Stomach (tissue), 9 donors: ENCODE results near the gene ADAM8. TPM values are rescaled to one million over a fixed set of nuclear protein-coding genes. Genes with fewer than 3 reads are reported as not detected.

ENCODE experiments used
- DNase-seq, 2 donors: peaks; one replicate each; pipeline versions ENCODE4 v3.0.0 to v3.0.0-alpha.2; 2013 to 2019
- H3K27ac ChIP-seq, 5 donors: fragments of 200-600 bp in 4 of 5; sonication (generic) in 4 of 5; one replicate each; pipeline ENCODE4 v1.5.1; 2013 to 2019; ENCODE audit warnings: mild to moderate bottlenecking in 1 of 5, moderate library complexity in 1 of 5
- H3K27me3 ChIP-seq, 3 donors: fragments of 200-600 bp; sonication (generic); one replicate each; pipeline ENCODE4 v1.5.1; 2017 to 2019; ENCODE audit warnings: mixed run types in 1 of 3
- H3K36me3 ChIP-seq, 4 donors: fragments of 200-600 bp; sonication (generic); 1 replicate in 3 of 4; 2 replicates in 1 of 4; pipeline ENCODE4 v1.5.1; 2016 to 2019
- H3K4me1 ChIP-seq, 4 donors: fragments of 200-600 bp; sonication (generic); one replicate each; pipeline ENCODE4 v1.5.1; 2016 to 2019
- H3K4me3 ChIP-seq, 4 donors: fragments of 200-600 bp; sonication (generic) in 3 of 4; one replicate each; pipeline ENCODE4 v1.5.1; 2016 to 2019; ENCODE audit warnings: mild to moderate bottlenecking in 1 of 4
- H3K9me3 ChIP-seq, 4 donors: fragments of 200-600 bp; sonication (generic); one replicate each; pipeline ENCODE4 v1.5.1; 2016 to 2019
- EP300 ChIP-seq: sonication (generic); formaldehyde crosslinking; IDR thresholded peaks from one replicate; pipeline ENCODE4 v1.6.1; 2017; ENCODE audit warnings: antibody characterized with exemption
- POLR2A ChIP-seq, 4 donors: fragments of 450-650 bp; IDR thresholded peaks; one replicate each; pipeline ENCODE4 v1.6.1; 2016; ENCODE audit warnings: antibody characterized with exemption in 4 of 4, control low read depth in 2 of 4, mild to moderate bottlenecking in 1 of 4, moderate library complexity in 1 of 4
- POLR2AphosphoS5 ChIP-seq, 3 donors: sonication (generic); formaldehyde crosslinking; IDR thresholded peaks; one replicate each; pipeline ENCODE4 v1.6.1; 2016; ENCODE audit warnings: antibody characterized with exemption in 3 of 3
- WGBS, 5 donors: extraction: QIAGEN DNeasy Blood & Tissue Kit in 3 of 5; methylation state at CpG; one replicate each; pipeline versions ENCODE4 v1.1.5 to v1.1.7; 2013 to 2018; 5-methylcytosine and 5-hydroxymethylcytosine counted together
- intact Hi-C: fragments of 100-400 bp; cut with DNase I; formaldehyde crosslinking; loops from one replicate; pipeline ENCODE4 v1.15.1; 2023; ENCODE audit warnings: low total_unique reads
- polyA plus RNA-seq, 3 donors: library from polyadenylated mRNA; stranded (reverse); fragments of 200-250 nt; gene quantifications; one replicate each; pipeline ENCODE4 v1.2.3, GENCODE V29; 2013
- total RNA-seq, 5 donors: library from RNA; depleted of rRNA; stranded (reverse); fragments of >200 nt; gene quantifications; one replicate each; pipeline versions ENCODE4 v1.1.0 to v1.2.3, GENCODE V29; 2014 to 2016
- TF ChIP-seq, protein P1 (sequence below), 7 experiments: fragments of 450-650 bp in 4 of 7; fragments of 200-600 bp in 3 of 7; sonication (generic) in 3 of 7; IDR thresholded peaks; one replicate each; pipeline ENCODE4 v1.5.1; 2016 to 2019; ENCODE audit warnings: antibody characterized with exemption in 7 of 7, control low read depth in 2 of 7, mild to moderate bottlenecking in 1 of 7
- donor health status: healthy with polysubstance abuse.
- donor health status: Bipolar disorder and iron deficiency.
- donor health status: healthy.

The ADAM8 gene
- total and polyA plus RNA-seq, 8 donors: 1.8 to 50.8 (median 4.4) TPM; not detected in 1

DNA sequence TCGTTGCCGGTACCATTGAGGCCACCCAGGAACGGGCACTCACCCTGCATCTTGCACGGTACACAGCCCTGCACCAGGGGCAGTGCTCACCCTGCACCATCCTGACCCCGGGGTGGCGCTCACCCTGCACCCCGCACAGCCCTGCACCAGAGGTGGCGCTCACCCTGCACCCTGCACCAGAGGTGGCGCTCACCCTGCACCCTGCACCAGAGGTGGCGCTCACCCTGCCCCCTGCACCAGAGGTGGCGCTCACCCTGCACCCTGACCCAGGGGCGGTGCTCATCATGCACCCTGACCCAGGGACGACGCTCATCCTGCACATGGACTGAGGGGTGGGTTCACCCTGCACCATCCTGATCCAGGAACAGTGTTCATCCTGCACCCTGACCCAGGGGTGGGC lies 25.6 kb upstream of the ADAM8 start:
- Histone ChIP-seq H3K36me3 (peaks cover 41 to 63% (median 62%) of the 10 kb centered on the region in 4 donors), H3K27ac (no peak overlapping the region), H3K4me1 (peaks cover 7 to 41% (median 28%) of the 10 kb centered on the region in 4 donors), H3K9me3 (no peaks in the 10 kb centered on the region), H3K27me3 (no peaks in the 10 kb centered on the region), H3K4me3 (no peak overlapping the region)
- DNase-seq: no peak
- 97 to 99% (median 98%) methylated on average over 12 to 14 of the region's 14 CpGs for WGBS, 5 donors
- intact Hi-C loops: no loop called here
- TF ChIP-seq, protein P1, sequence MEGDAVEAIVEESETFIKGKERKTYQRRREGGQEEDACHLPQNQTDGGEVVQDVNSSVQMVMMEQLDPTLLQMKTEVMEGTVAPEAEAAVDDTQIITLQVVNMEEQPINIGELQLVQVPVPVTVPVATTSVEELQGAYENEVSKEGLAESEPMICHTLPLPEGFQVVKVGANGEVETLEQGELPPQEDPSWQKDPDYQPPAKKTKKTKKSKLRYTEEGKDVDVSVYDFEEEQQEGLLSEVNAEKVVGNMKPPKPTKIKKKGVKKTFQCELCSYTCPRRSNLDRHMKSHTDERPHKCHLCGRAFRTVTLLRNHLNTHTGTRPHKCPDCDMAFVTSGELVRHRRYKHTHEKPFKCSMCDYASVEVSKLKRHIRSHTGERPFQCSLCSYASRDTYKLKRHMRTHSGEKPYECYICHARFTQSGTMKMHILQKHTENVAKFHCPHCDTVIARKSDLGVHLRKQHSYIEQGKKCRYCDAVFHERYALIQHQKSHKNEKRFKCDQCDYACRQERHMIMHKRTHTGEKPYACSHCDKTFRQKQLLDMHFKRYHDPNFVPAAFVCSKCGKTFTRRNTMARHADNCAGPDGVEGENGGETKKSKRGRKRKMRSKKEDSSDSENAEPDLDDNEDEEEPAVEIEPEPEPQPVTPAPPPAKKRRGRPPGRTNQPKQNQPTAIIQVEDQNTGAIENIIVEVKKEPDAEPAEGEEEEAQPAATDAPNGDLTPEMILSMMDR (IDR thresholded peaks at IDR 0.05): no peak
- no peak for TF ChIP-seq POLR2A (IDR thresholded peaks at IDR 0.05)
- no peak for TF ChIP-seq EP300
- TF ChIP-seq POLR2AphosphoS5 (IDR thresholded peaks at IDR 0.05): no peak

DNA sequence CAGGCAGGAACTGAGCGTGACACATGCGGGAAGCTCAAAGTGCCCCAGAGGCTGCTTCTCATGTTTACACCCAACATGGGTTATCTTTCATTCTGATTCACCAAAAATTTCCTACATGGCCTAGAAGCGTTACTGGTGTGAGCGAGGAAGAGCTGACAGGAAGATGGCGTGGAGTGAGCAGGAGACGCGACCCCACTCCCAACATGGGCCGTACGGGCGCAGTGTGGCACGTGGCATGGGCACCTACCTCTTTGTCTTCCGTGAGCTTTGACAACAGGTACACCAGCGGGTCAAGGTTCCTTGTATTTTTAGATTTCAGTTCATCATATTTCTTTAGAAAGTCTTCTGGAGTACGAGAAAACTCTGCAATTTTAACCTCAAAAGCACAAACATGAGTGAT lies 23.1 kb upstream of the ADAM8 start:
- intact Hi-C loops: no loop called here
- Histone ChIP-seq H3K27me3 (no peaks in the 10 kb centered on the region), H3K27ac (no peak overlapping the region), H3K9me3 (no peaks in the 10 kb centered on the region), H3K4me3 (no peak overlapping the region), H3K36me3 (peaks cover 66 to 87% (median 86%) of the 10 kb centered on the region in 4 donors), H3K4me1 (peaks cover 0 to 17% (median 7%) of the 10 kb centered on the region in 4 donors)
- TF ChIP-seq EP300 (no peak), POLR2A (IDR thresholded peaks at IDR 0.05) (no peak), POLR2AphosphoS5 (IDR thresholded peaks at IDR 0.05) (no peak)
- TF ChIP-seq, protein P1 (IDR thresholded peaks at IDR 0.05): no peak
- DNase-seq: no peak
- WGBS, 5 donors: 92 to 97% (median 93%) methylated on average over 14 of the region's 14 CpGs

DNA sequence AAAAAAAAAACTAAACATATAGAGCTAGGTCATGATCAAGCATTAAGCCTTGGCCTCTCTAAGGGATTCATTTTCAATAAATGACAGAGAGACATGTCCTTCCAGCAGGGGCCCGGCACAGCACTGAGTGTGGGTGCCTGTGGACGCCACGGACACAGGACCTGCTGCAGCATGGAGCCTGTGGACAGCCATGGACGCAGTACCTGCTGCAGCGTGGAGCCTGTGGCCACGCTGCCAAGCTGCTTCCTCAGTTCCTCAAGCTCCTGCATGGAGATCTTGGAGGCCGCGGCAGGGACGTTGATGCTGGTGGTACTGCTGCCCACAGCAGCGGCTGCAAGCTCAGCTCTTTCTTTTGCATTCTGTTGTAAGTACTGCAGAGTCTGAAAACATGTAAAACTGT lies 22.6 kb upstream of the ADAM8 start:
- Histone ChIP-seq H3K9me3 (no peaks in the 10 kb centered on the region), H3K27ac (no peak overlapping the region), H3K27me3 (no peaks in the 10 kb centered on the region), H3K36me3 (peaks cover 71 to 92% (median 91%) of the 10 kb centered on the region in 4 donors), H3K4me3 (no peak overlapping the region), H3K4me1 (peaks cover 0 to 11% (median 5%) of the 10 kb centered on the region in 4 donors)
- intact Hi-C loops: no loop called here
- 91 to 96% (median 92%) methylated on average over 7 to 10 of the region's 10 CpGs for WGBS, 5 donors
- no peak for DNase-seq
- TF ChIP-seq, protein P1 (IDR thresholded peaks at IDR 0.05): no peak
- TF ChIP-seq POLR2A (IDR thresholded peaks at IDR 0.05) (no peak), POLR2AphosphoS5 (IDR thresholded peaks at IDR 0.05) (no peak), EP300 (no peak)

DNA sequence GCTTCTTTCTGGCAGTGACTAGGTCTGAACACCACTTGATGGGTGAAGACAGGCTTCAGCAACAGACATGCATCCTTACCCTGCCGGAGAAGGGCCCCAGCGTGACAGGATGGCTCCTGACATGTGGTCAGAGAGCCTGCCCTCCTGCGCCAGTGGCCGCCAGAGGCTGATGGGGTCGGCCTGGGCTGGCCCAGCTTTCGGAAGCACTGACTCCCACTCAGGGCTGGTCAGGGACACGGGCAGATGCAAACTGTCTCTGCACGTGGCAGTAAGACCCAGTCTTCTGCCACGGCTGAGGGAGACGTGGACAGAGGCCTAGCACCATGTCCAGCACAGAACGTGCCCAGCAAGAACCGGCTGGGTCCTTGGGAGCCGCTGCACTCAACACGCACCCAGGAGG lies 21.8 kb upstream of the ADAM8 start:
- H3K27me3 ChIP-seq: no peaks in the 10 kb centered on the region
- peaks cover 78 to 99% (median 98%) of the 10 kb centered on the region in 4 donors for H3K36me3 ChIP-seq
- intact Hi-C loops: no loop called here
- H3K4me1 ChIP-seq: peaks cover 0 to 9% (median 2%) of the 10 kb centered on the region in 4 donors
- no peak for TF ChIP-seq POLR2AphosphoS5 (IDR thresholded peaks at IDR 0.05)
- no peak for TF ChIP-seq POLR2A (IDR thresholded peaks at IDR 0.05)
- no peak for TF ChIP-seq EP300
- TF ChIP-seq, protein P1 (IDR thresholded peaks at IDR 0.05): no peak
- H3K4me3 ChIP-seq: no peak overlapping the region
- WGBS, 5 donors: 92 to 97% (median 94%) methylated on average over 12 to 14 of the region's 14 CpGs
- DNase-seq: no peak
- no peak overlapping the region for H3K27ac ChIP-seq
- H3K9me3 ChIP-seq: no peaks in the 10 kb centered on the region
